SK-N-SH (cell line): ENCODE results near the gene SEZ6L.

Experiments
- CHD2 ChIP-seq: fragments of 150-350 bp; IDR thresholded peaks from 2 replicates; pipeline ENCODE4 v1.6.1; 2018; ENCODE audit warnings: low read length; ENCODE audit not compliant: partially characterized antibody
- FOXJ3 ChIP-seq: sonication (generic); formaldehyde crosslinking; IDR thresholded peaks from 2 replicates; pipeline ENCODE4 v1.5.1; 2020; ENCODE audit warnings: mild to moderate bottlenecking, missing genetic modification reagents
- FOXM1 ChIP-seq: IDR thresholded peaks from 2 replicates; pipeline ENCODE4 v1.4.0; 2012; ENCODE audit warnings: low read depth, mild to moderate bottlenecking
- NFIC ChIP-seq: IDR thresholded peaks from 2 replicates; pipeline ENCODE4 v1.4.0; 2012; ENCODE audit warnings: borderline replicate concordance
- RAD21 ChIP-seq: IDR thresholded peaks from 2 replicates; pipeline ENCODE4 v1.6.1; 2012; ENCODE audit warnings: mild to moderate bottlenecking, low read length

GRCh38 chr22:26318975-26319374 is 149.7 kb downstream of the SEZ6L start:
- TF ChIP-seq FOXM1 = no peak
- no peak for TF ChIP-seq CHD2
- TF ChIP-seq RAD21 = no peak
- no peak for TF ChIP-seq NFIC
- TF ChIP-seq FOXJ3 (CRISPR knock-in tag) = no peak
